CD4-positive, alpha-beta T cell treated with Interleukin-4 for 1 hour (primary cell): ENCODE results near the gene MGAT4B.
"Not testable (repeated sequence)": the region's sequence is repeated elsewhere in the genome, so short reads cannot be mapped to it uniquely, and the experiment has no call there.

Source experiments
- DNase-seq, 2 donors: peaks; one replicate each; pipeline ENCODE4 v3.0.0-alpha.2; 2020 to 2022

The MGAT4B gene

DNA sequence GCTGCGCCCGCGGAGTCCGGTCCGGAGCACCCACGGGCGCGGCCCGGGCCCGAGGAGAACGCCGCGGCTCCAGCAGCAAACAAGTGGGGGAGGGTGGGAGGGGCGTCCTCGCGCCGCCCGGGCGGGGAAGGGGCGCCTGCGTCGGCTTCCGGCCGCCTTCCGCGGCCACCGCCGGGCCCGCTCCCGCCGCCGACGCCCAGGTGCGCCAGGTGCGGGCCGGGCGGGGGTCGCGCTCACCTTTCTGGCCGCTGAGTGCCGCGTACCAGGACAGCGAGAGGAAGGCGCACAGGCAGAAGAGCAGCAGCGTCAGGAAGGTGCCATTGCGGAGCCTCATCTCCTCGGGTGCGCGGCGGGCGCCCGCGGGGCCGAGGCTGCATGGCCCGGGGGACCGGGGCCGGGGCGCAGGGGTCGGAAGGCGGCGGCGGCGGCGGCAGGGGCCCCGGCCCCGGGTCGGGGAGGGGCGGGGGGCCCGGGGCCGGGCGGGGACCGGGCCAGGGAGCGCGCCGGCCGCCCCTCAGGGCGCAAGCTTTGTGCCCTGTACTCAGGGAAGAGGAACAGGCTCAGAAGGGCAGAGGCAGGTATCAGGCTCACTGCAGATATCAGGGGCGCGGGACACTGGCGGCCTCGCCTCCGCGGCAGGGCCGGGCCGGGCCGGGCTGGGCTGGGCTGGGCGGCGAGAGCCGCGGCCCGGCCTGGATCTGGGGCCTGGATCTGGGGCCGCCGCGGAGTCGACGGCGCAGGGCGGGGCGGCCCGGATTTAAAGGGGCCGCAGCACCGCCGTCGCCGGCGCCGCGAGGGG lies at the start of gene MGAT4B:
Gene MGAT4B, minus strand, starts transcription at position 617 of the 799 bp plus-strand sequence. Its CDS starts 283 bp downstream, at position 334.
- peak; percentile 62 to 67 for DNase-seq

DNA sequence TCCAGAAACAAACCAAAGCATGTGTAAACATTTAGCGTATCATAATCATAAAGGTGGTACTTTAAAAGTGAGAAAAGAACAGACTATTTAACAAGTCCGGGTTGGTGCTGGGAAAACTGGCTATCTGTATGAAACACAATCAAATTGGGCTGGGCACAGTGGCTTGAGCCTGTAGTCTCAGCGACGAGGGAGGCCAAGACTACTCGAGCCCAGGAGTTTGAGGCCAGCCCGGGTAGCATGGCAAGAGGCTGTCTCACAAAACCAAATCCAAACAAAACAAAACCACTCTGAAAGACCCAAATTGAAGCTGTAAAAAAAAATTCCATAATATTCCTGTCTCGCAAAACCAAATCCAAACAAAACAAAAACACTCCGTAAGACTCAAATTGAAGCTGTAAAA lies 47.7 kb upstream of the MGAT4B start:
- no peak for DNase-seq

DNA sequence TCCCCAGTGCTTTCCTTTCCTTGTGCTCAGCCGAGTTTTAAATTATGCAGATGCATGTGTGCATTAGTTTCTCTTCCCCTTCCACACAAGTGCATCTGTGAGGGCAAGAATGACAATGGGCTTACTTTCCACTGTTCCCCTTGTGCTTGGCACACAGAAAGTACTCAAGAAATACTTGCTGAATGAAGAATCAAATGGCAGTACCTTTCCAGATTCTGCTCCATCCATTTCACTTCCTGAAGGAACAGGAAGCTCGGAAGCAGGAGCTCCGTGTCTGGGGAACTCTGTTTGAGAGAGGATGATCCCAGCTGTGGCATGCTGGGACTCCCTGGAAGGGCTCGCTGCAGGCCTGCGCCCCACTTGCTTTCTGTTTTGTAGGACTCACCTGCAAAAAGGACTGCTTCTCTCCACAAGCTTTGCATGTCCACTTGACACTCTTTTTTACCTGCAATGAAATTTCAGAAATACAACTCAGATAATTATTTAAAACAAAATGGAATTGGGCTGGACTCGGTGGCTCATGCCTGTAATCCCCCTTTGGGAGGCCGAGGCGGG lies 46.4 kb upstream of the MGAT4B start:
- no peak for DNase-seq

DNA sequence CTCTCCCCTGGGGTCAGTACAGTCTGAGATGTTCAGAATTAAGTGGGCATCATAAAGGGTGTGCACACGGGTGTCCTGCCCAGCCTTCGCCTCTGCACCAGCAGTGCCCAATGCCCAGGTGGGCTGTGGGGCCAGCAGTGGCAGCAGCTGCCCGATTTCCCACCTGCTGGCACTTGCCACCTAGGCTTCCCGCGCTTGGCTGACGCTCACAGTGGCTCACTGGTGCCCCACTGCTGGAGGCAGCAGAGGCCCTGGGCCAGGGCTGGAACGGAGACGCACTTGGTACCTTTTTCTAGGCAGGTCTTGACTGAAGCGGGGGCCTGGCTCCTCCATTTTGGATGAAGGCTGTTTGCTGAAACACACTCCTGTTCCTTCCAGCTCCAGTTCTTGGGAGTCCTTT lies 35.0 kb upstream of the MGAT4B start:
- DNase-seq, result no peak

DNA sequence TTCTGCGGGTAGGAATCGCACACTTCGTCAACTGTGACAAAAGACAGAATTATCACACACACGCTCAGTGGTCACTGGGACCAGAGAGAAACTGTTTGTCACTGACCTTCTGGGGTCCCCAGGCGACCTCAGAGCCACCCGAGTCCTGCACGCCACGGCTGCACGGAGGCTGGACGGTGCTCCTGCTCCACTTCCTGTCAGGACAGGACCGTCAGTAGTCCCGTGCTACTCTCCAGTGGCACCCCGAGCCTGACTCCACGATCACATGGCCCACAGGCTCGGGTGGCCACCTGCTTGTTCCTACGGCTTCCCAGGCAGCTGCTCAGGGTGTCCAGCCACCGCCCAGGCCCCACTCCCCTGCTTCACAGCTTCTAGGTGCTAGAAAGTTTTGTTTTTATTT lies 34.1 kb upstream of the MGAT4B start:
- DNase-seq, result no peak

DNA sequence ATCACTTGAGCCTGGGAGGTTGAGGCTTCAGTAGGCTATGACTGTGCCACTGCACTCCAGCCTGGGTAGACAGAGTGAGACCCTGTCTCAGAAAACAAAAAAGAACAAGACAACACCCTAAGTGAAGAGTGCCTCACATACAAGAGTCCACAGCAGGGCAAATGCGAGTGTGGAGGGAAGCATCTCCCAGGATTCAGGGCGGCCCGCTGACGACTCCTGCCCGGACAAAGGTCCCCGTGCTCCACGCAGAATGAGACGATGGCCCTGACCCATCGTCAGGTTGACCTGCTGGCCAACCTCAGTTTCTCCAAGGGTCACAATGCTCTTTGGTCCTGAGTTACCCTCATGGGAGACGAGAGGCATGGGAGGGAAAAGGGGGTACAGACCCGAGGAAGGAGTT lies 33.7 kb upstream of the MGAT4B start:
- peak in 1 of 2 donors; percentile 15 for DNase-seq

DNA sequence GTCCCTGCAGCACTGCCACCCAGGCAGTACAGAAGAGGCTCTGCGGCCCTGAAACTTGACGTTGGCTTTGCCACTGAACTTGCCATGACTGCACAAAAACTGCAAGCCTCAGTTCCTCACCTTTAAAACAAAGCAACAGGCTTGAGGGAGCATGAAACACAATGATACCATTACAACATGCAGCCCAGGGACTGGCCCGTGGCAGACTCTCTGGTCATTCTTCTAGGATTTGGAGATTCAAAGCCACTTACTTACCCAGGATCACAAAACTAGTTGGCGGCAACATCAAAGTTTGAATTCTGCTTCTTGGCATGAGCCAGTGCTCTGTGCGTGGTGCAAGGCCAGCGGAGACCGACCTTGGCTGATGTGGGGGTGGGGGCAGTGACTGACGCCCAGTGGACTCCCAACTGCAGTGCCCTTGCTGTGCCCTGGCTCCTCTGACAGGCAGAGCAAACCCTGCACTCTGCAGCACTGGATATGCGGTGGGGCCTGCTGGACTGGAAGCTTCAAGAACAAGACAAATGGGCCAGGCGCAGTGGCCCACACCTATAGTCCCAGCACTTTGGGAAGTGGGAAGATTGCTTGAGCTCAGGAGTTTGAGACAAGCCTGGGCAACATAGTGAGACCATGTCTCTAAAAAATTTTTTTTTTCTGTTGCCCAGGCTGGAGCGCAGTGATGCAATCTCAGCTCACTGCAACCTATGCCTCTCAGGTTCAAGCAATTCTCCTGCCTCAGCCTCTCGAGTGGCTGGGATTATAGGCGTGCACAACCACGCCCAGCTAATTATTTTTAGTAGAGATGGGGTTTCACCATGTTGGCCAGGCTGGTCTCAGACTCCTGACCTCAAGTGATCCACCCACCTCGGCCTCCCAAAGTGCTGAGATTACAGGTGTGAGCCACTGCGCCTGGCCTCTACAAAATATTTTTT lies 32.9 kb upstream of the MGAT4B start:
- peak in 1 of 2 donors; percentile 24 for DNase-seq

DNA sequence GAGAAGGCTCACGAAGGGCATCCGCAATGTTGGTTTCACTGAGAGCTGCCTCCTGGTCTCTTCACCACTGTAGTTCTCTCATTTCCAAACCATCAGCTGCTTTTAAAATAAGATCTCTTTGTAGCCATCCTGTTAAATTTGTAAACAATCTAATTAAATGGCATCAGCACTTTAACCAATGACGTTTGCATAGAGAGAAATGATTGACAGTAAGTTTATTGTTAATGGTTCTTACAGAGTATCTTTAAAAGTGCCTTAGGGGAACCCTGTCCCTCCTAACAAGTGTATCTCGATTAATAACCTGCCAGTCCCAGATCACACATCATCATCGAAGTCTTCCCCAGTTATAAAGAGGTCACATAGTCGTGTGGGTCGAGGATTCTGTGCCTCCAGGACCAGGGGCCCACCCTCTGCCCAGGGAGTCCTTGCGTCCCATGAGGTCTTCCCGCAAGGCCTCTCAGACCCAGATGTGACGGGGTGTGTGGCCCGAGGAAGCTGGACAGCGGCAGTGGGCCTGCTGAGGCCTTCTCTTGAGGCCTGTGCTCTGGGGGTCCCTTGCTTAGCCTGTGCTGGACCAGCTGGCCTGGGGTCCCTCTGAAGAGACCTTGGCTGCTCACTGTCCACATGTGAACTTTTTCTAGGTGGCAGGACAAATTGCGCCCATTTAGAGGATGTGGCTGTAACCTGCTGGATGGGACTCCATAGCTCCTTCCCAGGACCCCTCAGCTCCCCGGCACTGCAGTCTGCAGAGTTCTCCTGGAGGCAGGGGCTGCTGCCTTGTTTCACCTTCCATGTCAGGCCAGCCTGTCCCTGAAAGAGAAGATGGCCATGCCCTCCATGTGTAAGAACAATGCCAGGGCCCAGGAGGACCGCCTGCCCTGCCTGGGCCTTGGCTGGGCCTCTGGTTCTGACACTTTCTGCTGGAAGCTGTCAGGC lies 30.7 kb upstream of the MGAT4B start:
- peak in 1 of 2 donors; percentile 18 for DNase-seq

DNA sequence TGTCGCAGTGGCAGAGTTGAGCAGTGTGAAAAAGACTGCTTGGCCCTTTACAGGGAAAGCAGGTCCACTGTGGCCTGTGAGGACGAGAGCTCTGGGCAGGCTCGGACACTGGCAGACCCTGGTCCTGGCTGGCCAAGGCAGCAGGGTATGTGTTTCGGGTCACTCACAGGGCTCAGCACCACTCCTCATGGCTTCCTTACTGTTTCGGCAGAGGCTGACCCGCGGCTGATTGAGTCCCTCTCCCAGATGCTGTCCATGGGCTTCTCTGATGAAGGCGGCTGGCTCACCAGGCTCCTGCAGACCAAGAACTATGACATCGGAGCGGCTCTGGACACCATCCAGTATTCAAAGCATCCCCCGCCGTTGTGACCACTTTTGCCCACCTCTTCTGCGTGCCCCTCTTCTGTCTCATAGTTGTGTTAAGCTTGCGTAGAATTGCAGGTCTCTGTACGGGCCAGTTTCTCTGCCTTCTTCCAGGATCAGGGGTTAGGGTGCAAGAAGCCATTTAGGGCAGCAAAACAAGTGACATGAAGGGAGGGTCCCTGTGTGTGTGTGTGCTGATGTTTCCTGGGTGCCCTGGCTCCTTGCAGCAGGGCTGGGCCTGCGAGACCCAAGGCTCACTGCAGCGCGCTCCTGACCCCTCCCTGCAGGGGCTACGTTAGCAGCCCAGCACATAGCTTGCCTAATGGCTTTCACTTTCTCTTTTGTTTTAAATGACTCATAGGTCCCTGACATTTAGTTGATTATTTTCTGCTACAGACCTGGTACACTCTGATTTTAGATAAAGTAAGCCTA lies 29.8 kb upstream of the MGAT4B start:
- DNase-seq, result peak; percentile 67 to 77

DNA sequence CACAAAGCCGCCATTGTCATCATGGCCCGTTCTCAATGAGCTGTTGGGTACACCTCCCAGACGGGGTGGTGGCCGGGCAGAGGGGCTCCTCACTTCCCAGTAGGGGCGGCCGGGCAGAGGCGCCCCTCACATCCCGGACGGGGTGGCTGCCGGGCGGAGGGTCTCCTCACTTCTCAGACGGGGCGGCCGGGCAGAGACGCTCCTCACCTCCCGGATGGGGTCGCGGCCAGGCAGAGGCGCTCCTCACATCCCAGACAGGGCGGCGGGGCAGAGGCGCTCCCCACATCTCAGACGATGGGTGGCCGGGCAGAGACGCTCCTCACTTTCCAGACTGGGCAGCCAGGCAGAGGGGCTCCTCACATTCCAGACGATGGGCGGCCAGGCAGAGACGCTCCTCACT lies 28.2 kb upstream of the MGAT4B start:
- DNase-seq, result not testable (repeated sequence)

DNA sequence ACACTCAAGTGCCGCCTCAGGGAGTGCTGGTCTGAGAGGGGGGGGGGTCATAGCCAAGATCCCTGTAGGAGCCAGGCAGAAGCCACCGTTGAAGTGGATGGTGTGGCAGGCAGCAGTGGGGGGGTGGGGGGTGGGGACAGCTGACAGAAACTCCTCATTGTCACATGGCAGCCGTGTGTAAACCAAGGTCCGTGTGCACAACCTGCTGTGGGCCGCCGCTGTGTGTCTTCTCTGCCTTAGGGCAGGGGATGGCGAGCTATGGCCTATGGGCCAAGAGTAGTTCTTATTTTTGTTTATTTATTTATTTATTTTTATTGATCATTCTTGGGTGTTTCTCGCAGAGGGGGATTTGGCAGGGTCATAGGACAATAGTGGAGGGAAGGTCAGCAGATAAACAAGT lies 27.5 kb upstream of the MGAT4B start:
- DNase-seq, result no peak

DNA sequence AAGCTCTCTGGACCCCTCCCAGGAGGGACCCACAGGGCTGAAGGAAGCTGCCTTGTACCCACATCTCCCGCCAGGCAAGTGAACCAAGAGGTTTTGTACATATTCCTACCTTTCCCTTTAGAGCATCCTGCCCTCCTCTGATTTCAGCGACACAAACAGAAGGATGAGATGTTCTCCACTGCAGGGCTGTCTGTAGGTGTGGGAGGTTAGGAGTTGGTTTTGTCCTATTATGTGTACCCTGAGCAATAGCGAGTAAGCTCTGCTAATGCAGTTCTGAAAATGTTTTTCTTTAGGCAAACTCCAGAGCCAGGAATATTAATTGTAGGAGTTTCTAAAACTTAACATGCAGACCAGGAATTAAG lies 27.0 kb upstream of the MGAT4B start:
- DNase-seq, result no peak

DNA sequence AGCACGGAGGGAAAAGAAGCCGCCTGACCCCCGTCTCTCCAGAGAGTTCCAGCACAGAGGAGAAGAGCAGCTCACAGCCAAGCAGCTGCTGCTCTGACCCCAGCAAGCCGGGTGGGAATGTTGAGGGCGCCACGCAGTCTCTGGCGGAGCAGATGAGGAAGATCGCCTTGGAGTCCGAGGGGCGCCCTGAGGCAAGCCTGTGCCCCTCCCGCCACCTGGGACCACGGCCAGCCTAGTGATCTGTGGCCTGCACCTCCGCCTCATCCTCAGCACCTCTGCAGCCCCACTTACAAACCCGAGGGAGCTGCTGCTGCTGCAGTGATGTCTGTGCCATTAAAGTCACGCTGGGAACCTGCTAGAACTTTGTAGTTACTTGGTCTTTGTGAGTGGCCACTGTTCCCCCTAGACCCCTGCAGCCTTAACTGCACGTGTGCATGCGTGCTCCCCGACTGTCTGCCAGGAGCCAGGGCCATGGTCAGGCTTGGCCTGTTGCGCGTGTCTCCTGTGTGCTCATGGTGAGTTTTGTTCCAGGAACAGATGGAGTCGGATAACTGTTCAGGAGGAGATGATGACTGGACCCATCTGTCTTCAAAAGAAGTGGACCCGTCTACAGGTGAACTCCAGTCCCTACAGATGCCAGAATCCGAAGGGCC lies 26.5 kb upstream of the MGAT4B start:
- no peak for DNase-seq

DNA sequence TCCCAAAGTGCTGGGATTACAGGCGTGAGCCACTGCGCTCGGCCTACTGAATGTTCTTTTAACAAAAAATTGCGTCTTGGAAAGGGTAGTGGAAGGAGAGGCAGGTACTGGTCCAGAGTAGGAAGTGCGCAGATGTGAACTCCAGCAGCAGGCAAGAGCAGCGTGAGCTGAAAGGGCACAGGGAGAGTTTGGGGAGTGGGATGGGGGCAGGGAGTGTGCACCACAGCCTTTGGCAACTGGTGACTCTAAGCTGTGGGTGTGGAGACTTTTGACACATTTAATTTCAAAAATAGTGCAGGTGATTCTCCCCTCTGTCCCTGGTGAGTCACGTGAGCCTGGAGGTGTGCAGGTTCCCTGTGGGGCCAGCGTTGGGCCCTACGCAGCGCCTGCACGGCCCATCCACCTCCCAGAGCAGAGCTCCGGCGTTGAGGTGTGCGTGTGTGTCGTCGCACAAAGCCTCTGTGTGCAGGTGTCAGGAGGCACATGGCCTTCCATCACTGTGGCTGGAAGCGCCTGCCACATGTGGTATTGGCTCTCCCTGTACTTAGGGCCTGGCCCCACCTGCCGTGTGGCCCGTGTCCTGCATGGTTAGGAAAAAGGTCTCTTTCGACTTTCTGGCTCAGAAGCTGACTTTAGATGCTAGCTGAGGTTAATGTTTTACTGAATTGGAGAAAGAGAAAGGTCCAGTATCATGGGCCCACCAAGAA lies 25.5 kb upstream of the MGAT4B start:
- DNase-seq, result no peak

DNA sequence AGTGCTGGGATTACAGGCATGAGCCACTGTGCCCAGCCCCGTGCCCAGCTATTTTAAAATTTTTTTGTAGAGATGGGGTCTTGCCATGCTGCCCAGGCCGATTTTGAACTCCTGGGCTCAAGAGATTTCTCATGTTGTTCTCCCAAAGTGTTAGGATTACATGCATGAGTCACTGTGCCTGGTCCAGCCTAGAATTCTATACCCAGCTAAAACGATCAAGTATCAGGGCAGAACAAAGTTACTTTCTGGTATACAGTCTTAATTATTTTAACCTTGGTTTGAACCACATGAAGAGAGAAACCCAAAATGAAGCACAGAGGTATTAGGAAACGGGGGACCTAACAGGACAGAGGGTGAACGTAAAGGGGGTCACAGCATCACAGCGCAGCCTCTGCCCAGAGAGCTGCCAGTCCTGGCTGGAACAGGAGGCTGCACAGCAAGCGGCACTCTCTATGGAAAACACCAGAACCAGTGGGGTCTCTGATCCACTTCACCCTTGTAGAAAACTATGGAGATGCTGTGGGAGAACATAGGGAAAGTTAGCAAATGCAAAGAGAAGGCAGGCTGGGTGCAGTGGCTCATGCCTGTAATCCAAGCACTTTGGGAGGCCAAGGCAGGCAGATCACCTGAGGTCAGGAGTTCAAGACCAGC lies 24.3 kb upstream of the MGAT4B start:
- DNase-seq, result no peak

DNA sequence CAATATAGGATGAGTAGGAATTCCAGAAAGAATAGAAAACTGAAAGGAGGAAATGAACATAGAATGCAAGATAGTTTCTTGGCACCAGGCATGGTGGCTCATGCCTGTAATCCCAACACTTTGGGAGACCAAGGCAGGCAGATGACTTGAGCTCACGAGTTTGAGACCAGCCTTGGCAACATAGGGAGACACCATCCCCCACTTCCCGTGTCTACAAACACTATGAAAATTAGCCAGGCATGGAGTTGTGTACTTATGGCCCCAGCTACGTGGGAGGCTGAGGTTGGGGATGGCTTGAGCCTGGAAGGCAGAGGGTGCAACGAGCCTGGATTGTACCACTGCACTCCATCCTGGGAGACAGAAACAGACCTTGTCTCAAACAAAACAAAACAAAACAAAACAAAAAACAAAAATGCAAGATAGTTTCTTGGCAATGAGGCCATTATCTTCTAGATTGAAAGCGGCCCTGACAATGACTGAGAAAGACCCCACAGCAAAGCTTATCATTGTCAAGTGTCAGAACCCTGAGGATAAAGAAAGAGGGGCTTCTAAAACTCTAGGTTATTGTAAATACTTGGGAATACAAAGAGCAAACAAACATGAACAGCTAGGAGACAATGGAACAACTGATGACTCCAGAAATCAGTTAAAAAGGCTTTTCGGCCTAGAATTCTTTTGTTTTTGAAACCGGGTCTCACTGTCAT lies 23.2 kb upstream of the MGAT4B start:
- DNase-seq, result no peak

DNA sequence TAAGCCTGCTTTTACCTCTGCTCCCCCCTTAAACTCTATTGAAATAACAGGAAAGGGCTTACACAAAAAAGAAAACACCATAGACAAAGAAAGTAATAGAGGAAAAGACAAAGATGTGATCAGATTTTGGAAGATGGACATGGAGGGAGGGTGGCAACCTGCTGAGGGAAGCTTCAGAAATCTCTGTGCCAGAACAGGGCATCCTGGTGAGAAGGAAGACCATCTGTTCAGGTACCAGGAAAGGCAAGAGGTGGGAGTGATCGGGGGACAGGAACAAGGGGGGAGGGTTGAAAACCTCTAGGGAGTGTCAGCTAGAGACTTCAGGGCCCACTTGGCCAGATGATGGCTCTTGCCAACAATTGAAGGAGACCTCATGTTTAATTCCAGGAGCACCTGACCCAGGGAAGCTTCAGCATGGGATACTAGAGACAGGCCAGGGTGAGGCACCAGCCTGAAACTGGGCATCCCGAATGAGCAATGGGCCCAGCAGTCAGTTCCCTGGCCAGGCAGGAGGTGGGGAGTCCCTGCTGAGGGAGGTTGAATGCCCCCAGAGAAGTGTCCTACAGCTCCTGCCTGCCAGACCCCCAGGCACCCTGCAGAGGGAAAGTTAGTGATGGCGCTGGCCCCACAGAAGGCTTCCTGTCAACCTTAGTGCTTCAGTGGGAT lies 22.2 kb upstream of the MGAT4B start:
- DNase-seq, result no peak

DNA sequence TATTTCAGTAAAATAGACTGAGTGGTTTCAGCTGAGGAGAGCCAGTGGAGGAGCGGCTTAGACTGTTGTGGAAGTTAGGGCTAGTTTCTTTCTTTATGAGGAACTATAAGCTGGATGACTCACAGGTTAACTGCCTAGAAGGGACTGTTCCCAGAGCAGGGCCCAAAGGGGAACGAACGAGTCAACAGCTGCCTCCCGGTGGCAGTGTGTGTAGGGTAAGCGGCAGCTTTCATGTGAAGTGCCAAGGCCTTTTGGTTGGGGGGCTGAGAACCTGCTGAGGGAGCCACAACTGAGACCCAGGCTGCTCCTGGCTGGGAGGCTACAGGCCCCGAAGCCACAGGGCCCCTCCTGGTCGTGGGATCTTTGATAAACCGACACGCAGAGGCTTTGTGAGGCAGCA lies 21.0 kb upstream of the MGAT4B start:
- DNase-seq, result peak; percentile 25 to 58
